H9 (cell line): ENCODE results near the gene TMEM131. TPM values are rescaled to one million over a fixed set of nuclear protein-coding genes. Genes with fewer than 3 reads are reported as not detected.

Experiments
- DNase-seq: peaks from one replicate; pipeline ENCODE4 v3.0.0-alpha.2; 2017
- H2AFZ ChIP-seq: one replicate; pipeline ENCODE4 v1.6.1; 2013; ENCODE audit warnings: mild to moderate bottlenecking, low read length, control low read depth, moderate library complexity
- H2AK5ac ChIP-seq: 2 replicates; pipeline ENCODE4 v1.6.1; 2013; ENCODE audit warnings: low read length, control low read depth, mixed read lengths; ENCODE audit not compliant: insufficient read length
- H2BK120ac ChIP-seq: one replicate; pipeline ENCODE4 v1.6.1; 2013; ENCODE audit warnings: low read depth, mild to moderate bottlenecking, low read length, control low read depth, inconsistent platforms; ENCODE audit not compliant: poor library complexity, severe bottlenecking
- H2BK12ac ChIP-seq: 2 replicates; pipeline ENCODE4 v1.6.1; 2013; ENCODE audit warnings: low read length, control low read depth, mixed read lengths, low read depth; ENCODE audit not compliant: insufficient read length
- H2BK15ac ChIP-seq: 2 replicates; pipeline ENCODE4 v1.6.1; 2013; ENCODE audit warnings: low read depth, low read length, control low read depth
- H2BK20ac ChIP-seq: one replicate; pipeline ENCODE4 v1.6.1; 2013; ENCODE audit warnings: low read depth, mild to moderate bottlenecking, low read length, control low read depth, inconsistent platforms; ENCODE audit not compliant: poor library complexity, severe bottlenecking
- H2BK5ac ChIP-seq: 2 replicates; pipeline ENCODE4 v1.6.1; 2013; ENCODE audit warnings: low read length, control low read depth, mixed read lengths; ENCODE audit not compliant: insufficient read length
- H3K14ac ChIP-seq: 2 replicates; pipeline ENCODE4 v1.6.1; 2013; ENCODE audit warnings: low read length, control low read depth; ENCODE audit not compliant: insufficient read depth
- H3K18ac ChIP-seq: 2 replicates; pipeline ENCODE4 v1.6.1; 2013; ENCODE audit warnings: low read depth, mild to moderate bottlenecking, mixed read lengths, low read length, control low read depth; ENCODE audit not compliant: insufficient read length
- H3K23ac ChIP-seq: 2 replicates; pipeline ENCODE4 v1.6.1; 2013; ENCODE audit warnings: low read length, control low read depth, mixed read lengths, low read depth; ENCODE audit not compliant: insufficient read length
- H3K23me2 ChIP-seq: 2 replicates; pipeline ENCODE4 v1.6.1; 2013; ENCODE audit warnings: low read depth, mild to moderate bottlenecking, mixed read lengths, low read length, control low read depth; ENCODE audit not compliant: insufficient read length, poor library complexity, severe bottlenecking
- H3K27ac ChIP-seq: 2 replicates; pipeline ENCODE4 v1.5.1; 2013; ENCODE audit warnings: low read length, control low read depth, mixed read lengths, low read depth; ENCODE audit not compliant: insufficient read length
- H3K27me3 ChIP-seq: 2 replicates; pipeline ENCODE4 v1.6.1; 2013; ENCODE audit warnings: low read length, control low read depth, inconsistent platforms; ENCODE audit not compliant: insufficient read depth
- H3K4ac ChIP-seq: 2 replicates; pipeline ENCODE4 v1.6.1; 2013; ENCODE audit warnings: low read depth, mild to moderate bottlenecking, control low read depth, inconsistent platforms, low read length, moderate library complexity
- H3K4me1 ChIP-seq: 2 replicates; pipeline ENCODE4 v1.6.1; 2013; ENCODE audit warnings: low read length, control low read depth, inconsistent platforms; ENCODE audit not compliant: insufficient read depth
- H3K4me2 ChIP-seq: 2 replicates; pipeline ENCODE4 v1.6.1; 2013; ENCODE audit warnings: low read length, control low read depth, mixed read lengths; ENCODE audit not compliant: insufficient read length, insufficient read depth
- H3K56ac ChIP-seq: 2 replicates; pipeline ENCODE4 v1.6.1; 2013; ENCODE audit warnings: low read depth, mild to moderate bottlenecking, mixed read lengths, low read length, control low read depth; ENCODE audit not compliant: insufficient read length
- H3K79me1 ChIP-seq: 2 replicates; pipeline ENCODE4 v1.6.1; 2013; ENCODE audit warnings: low read depth, mild to moderate bottlenecking, moderate library complexity, low read length, control low read depth, inconsistent platforms; ENCODE audit not compliant: insufficient read depth, poor library complexity, severe bottlenecking
- H3K79me2 ChIP-seq: 2 replicates; pipeline ENCODE4 v1.6.1; 2013; ENCODE audit warnings: low read length, control low read depth, inconsistent platforms; ENCODE audit not compliant: insufficient read depth
- H3K9ac ChIP-seq: 2 replicates; pipeline ENCODE4 v1.6.1; 2013; ENCODE audit warnings: low read length, control low read depth, mixed read lengths; ENCODE audit not compliant: insufficient read length; ENCODE audit errors: extremely low read depth
- H3K9me3 ChIP-seq: one replicate; pipeline ENCODE4 v1.6.1; 2013; ENCODE audit warnings: low read depth, low read length, inconsistent platforms; ENCODE audit not compliant: control insufficient read depth
- H3T11ph ChIP-seq: one replicate; pipeline ENCODE4 v1.6.1; 2013; ENCODE audit warnings: mild to moderate bottlenecking, low read length, control low read depth, inconsistent platforms
- H4K20me1 ChIP-seq: one replicate; pipeline ENCODE4 v1.6.1; 2013; ENCODE audit not compliant: control insufficient read depth, insufficient read length, insufficient read depth
- H4K5ac ChIP-seq: 2 replicates; pipeline ENCODE4 v1.6.1; 2013; ENCODE audit warnings: low read depth, mild to moderate bottlenecking, mixed read lengths, low read length, control low read depth; ENCODE audit not compliant: insufficient read length
- H4K8ac ChIP-seq: replicated peaks from 2 replicates; pipeline ENCODE4 v1.6.1; 2013; ENCODE audit warnings: low read length, control low read depth, mixed read lengths, low read depth; ENCODE audit not compliant: insufficient read length
- H4K91ac ChIP-seq: 2 replicates; pipeline ENCODE4 v1.6.1; 2013; ENCODE audit warnings: low read depth, mild to moderate bottlenecking, moderate library complexity, mixed read lengths, low read length, control low read depth; ENCODE audit not compliant: insufficient read length
- H3K27ac Mint-ChIP-seq, 3 experiments: 2 replicates in 2 of 3; 3 replicates in 1 of 3; pipeline ENCODE4 v1.8.0; 2020 to 2021; ENCODE audit warnings: mixed read lengths in 3 of 3, mild to moderate bottlenecking in 1 of 3, moderate library complexity in 1 of 3
- H3K27me3 Mint-ChIP-seq: 2 replicates; pipeline ENCODE4 v1.8.0; 2021; ENCODE audit warnings: low read depth, mild to moderate bottlenecking, moderate library complexity, mixed read lengths
- H3K36me3 Mint-ChIP-seq, 3 experiments: 2 replicates in 2 of 3; 3 replicates in 1 of 3; pipeline ENCODE4 v1.8.0; 2020 to 2021; ENCODE audit warnings: low read depth in 3 of 3, mixed read lengths in 3 of 3; ENCODE audit not compliant: insufficient read depth in 1 of 3
- H3K4me1 Mint-ChIP-seq, 2 experiments: 2 replicates each; pipeline ENCODE4 v1.8.0; 2020; ENCODE audit warnings: mixed read lengths in 2 of 2
- H3K4me3 Mint-ChIP-seq, 2 experiments: 2 replicates in 1 of 2; 3 replicates in 1 of 2; pipeline ENCODE4 v1.8.0; 2020 to 2021; ENCODE audit warnings: mild to moderate bottlenecking in 2 of 2, mixed read lengths in 2 of 2, moderate library complexity in 1 of 2
- H3K9me3 Mint-ChIP-seq, 2 experiments: 2 replicates in 1 of 2; 3 replicates in 1 of 2; pipeline ENCODE4 v1.8.0; 2020; ENCODE audit warnings: mild to moderate bottlenecking in 2 of 2, mixed read lengths in 2 of 2, moderate library complexity in 1 of 2
- WGBS: extraction: QIAGEN DNeasy Blood & Tissue Kit; methylation state at CpG from one replicate; pipeline ENCODE4 v1.1.7; 2013; ENCODE audit warnings: missing lambda C conversion rate, low lambda C conversion rate, mixed read lengths; ENCODE audit not compliant: insufficient read length; ENCODE audit errors: extremely low coverage; 5-methylcytosine and 5-hydroxymethylcytosine counted together
- total RNA-seq: library from RNA; stranded (reverse); gene quantifications from 2 replicates; pipeline ENCODE4 v1.2.1, GENCODE V29; 2021
- TF ChIP-seq, protein P1 (sequence below): fragments of 200-600 bp; sonication (generic); conservative IDR thresholded peaks from 3 replicates; pipeline ENCODE4 v1.8.0; 2021; ENCODE audit warnings: antibody characterized with exemption, mild to moderate bottlenecking

Gene TMEM131
- total RNA-seq, 1 experiment from 2014 or later = 20.9 TPM

DNA sequence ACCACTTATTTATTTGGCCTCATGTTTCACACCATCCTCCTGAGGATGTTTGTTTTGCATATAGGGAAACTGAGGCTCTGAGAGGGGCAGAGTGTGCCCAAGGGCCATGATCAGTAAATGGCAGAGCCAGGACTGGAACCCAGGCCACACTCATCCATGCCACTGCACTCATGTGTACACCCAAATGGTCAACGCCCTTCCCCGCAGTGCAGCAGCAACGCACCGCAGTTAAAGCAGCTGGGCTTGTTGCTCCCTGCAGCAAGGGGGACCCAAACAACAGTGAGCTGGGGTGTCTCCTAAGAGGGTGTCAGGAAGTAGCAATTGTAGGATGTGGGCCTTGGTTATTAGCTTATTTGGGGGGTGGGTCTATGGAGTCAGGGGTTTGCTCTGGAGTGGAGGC, 245.7 kb downstream of the TMEM131 start:
- Histone ChIP-seq H3K4me1 (0 out of 2 replicates have a peak, but pooled peaks cover 2% of the 10 kb centered on the region), H2BK120ac (no peak overlapping the region), H2AK5ac (no peak overlapping the region), H3K79me2 (no peaks in the 10 kb centered on the region), H3K56ac (no peak overlapping the region), H3K4me2 (no peak overlapping the region), H2AFZ (no peak overlapping the region), H2BK12ac (no peak overlapping the region), H2BK20ac (no peak overlapping the region), H3K9ac (no peak overlapping the region), H3K23me2 (no peaks in the 10 kb centered on the region), H3K79me1 (no peaks in the 10 kb centered on the region), H2BK15ac (no peak overlapping the region), H3K27ac (no peak overlapping the region), H3T11ph (no peak overlapping the region), H3K9me3 (no peaks in the 10 kb centered on the region), H3K23ac (no peak overlapping the region), H3K4ac (no peak overlapping the region), H4K91ac (no peak overlapping the region), H4K8ac (no peak overlapping the region), H3K18ac (no peak overlapping the region), H4K5ac (no peak overlapping the region), H3K14ac (no peak overlapping the region), H4K20me1 (no peaks in the 10 kb centered on the region), H2BK5ac (no peak overlapping the region), H3K27me3 (no peaks in the 10 kb centered on the region)
- no CpG with 5 or more reads among the region's 4 CpGs for whole genome bisulfite sequencing
- no peak for DNase-seq
- Mint-ChIP-seq H3K27me3 (no peaks in the 10 kb centered on the region), H3K36me3 (peaks cover 0 to 9% (median 8%) of the 10 kb centered on the region in 3 experiments; a peak in 3 of 7 replicates), H3K4me1 (peaks cover 32 to 39% of the 10 kb centered on the region in 2 experiments), H3K27ac (no peak overlapping the region), H3K4me3 (no peak overlapping the region), H3K9me3 (no peaks in the 10 kb centered on the region)
- TF ChIP-seq, protein P1, sequence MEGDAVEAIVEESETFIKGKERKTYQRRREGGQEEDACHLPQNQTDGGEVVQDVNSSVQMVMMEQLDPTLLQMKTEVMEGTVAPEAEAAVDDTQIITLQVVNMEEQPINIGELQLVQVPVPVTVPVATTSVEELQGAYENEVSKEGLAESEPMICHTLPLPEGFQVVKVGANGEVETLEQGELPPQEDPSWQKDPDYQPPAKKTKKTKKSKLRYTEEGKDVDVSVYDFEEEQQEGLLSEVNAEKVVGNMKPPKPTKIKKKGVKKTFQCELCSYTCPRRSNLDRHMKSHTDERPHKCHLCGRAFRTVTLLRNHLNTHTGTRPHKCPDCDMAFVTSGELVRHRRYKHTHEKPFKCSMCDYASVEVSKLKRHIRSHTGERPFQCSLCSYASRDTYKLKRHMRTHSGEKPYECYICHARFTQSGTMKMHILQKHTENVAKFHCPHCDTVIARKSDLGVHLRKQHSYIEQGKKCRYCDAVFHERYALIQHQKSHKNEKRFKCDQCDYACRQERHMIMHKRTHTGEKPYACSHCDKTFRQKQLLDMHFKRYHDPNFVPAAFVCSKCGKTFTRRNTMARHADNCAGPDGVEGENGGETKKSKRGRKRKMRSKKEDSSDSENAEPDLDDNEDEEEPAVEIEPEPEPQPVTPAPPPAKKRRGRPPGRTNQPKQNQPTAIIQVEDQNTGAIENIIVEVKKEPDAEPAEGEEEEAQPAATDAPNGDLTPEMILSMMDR = no peak
